DMS153 treated with DMSO at 0.1 percent for 48 hours (cell line): ENCODE measurements around the gene ANO4.
"Not testable (repeated sequence)": the region's sequence is repeated elsewhere in the genome, so short reads cannot be mapped to it uniquely, and the experiment has no call there.

Source experiments
- DNase-seq: peaks from one replicate; lab custom pipeline; 2025; ENCODE audit not compliant: unreplicated experiment; lab: John Stamatoyannopoulos, UW

ANO4 gene

DNA sequence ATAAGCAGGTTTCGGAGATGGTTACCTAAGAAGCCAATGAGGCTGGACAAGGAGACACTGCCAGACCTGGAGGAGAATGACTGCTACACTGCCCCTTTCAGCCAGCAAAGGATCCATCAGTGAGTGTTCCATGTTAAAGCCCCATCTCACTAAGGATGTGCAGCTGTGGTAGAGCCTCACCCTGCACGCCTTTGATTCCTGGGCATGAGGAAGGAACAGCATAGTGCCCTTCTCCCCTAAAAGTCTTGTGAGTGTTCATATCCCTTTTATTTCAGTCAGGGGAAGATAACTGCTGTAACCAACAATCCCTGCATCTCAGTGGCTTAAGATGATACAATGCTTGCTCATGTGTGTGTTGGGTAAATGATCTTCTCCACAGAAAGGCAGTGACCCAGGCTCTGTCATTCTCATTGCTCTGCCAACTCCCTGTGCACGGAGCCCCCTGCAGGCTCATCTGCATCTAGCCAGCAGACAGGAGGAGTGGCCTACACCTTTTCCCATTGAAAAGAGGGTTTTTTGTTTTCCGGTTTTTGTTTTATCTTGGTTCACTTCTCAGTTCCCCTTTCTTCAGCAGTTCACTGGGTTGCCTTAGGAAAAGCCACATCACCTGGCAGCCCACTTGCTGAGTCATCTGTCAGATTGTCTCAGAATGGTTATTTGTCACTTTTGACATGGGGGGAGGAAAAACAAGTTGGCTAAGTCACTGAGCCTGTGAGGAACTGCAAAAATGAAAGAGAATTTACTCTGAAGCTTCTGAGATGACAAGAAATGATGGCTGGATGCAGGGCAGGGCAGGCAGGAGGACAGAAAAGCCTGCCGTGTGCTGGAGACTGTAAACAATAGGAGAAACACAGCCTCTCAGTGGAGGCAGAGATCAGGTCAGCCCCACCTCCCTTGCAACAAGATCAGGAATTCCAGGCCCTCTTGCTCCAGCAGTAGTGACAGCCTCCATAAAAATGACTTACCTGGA lies 193.3 kb downstream of the ANO4 start:
- DNase-seq = no peak

DNA sequence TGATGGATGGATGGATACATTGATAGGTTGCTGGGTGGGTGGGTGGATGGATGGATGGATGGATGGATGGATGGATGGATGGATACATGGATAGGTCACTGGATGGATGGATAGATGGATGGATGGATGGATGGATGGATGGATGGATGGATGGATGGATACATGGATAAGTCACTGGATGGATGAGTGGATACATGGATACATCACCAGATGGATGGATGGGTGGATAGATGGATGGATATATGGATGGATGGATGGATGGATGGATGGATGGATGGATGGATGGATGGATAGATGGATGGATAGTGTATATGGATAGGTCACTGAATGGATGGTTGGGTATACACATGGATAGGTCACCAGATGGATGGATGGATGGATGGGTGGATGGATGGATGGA lies 194.9 kb downstream of the ANO4 start:
- DNase-seq = not testable (repeated sequence)

DNA sequence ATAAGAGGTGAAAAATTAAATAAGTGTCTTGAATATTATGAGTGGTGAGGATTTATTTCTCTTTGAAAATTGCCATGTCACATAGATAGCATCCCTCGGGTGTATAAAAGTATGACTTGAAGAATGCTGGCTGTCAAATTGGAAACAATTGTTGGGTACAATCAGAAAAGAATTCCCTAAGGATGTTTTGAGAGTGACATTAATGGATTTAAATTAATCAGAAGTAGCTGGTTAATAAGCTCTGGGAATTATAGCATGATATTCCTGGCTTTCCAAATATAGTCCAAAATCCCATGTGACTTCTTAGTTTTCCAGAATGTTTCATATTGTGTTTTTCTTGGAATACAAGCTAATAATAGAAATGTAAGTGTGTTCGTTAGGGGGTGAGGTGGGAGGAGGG lies 196.5 kb downstream of the ANO4 start:
- DNase-seq = no peak

DNA sequence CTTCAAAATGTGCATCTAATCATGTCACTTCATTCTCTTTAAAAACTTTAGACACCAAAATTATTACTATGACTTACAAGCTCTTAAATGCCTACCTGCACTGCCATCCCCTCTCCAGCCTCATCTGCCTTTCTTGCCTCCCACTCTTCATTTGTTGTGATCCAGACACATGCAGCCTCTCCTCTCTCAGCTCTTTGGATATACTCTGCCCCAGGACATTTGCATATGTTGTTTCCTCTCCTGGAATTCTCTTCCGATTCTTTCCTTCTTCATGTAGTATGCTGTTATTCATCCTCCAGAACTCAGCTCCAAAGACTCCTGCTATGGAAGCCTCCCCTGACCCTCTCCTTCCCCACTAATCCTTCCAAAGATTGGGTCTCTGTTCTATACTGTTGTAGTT lies 197.6 kb downstream of the ANO4 start:
- no peak for DNase-seq

DNA sequence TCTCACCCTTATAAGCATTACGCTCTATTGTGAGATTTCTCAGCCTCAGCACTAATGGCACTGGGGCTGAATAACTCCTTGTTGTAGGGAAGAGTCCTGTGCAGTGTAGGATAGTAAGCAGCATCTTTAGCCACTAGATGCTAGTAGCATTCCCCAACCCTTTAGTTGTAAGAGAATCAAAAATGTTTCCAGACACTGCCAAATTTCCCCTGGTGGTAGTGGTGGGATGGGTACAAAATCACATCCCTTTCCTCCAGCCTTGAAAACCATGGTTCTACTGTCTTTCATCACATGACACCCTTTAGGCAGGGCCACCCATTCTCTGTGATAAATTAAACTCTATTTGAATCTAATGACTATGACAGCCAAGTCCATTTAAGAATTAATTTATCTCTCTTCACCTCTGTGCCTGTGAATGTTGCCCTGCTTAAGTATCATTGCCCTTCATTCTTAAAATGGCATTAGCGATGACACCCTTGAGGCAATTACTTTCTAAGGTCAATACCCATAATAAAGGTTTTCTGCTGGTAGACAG lies 199.4 kb downstream of the ANO4 start:
- no peak for DNase-seq

DNA sequence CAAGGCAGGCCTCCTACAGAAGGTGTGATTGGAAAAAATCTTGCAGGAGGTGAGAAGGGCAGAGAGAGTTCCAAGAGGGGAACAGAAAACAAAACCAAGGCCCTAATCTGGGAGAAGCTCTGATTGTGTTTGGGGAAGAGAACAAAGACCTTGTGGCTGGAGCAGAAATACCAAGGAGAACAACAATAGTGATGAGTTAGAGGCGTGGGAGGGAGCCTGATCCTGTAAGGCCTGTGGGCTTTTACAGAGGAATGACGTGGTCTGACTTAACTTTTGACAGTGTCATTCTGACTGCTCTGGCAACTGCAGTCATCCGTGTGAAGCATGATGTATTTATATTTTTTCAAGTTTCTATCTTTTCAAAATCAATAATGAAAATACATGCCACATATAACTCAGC lies 200.6 kb downstream of the ANO4 start:
- no peak for DNase-seq

DNA sequence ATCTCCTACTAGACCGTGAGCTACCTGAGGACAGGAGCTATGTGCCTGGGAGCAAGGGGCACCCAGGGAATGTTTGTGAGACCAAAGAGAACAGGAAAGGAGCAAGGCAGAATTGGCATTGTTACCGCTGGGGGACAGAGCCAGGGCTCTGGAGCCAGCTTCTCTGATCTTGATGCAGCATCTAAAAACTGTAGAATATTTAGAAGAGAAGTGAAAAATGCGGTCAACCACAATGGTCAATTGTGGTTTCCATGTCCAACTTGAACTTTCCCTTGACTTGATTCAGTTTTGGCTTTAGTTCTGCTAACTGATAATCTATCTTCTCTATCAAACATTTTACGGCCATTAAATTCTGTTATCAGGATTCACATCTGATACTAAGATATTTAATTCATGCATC lies 201.2 kb downstream of the ANO4 start:
- no peak for DNase-seq

DNA sequence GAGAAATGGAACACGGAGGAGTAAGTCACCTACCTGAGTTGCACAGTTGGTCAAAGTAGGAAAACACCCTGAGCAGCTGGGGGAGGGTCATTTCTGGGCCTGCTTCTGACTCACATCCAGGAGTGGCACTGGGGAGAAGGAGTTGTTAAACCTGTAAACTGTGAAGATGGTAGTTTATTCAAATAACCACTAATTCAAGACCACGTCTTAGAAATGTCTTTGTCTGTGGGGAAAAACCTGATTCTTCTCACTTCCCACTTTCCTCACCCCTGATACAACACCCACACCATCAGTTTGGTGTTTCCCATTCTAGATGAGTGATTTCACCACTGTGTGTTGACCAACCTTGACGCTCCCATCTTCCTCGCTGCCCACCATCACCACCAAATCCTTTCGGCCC lies 207.1 kb downstream of the ANO4 start:
- no peak for DNase-seq

DNA sequence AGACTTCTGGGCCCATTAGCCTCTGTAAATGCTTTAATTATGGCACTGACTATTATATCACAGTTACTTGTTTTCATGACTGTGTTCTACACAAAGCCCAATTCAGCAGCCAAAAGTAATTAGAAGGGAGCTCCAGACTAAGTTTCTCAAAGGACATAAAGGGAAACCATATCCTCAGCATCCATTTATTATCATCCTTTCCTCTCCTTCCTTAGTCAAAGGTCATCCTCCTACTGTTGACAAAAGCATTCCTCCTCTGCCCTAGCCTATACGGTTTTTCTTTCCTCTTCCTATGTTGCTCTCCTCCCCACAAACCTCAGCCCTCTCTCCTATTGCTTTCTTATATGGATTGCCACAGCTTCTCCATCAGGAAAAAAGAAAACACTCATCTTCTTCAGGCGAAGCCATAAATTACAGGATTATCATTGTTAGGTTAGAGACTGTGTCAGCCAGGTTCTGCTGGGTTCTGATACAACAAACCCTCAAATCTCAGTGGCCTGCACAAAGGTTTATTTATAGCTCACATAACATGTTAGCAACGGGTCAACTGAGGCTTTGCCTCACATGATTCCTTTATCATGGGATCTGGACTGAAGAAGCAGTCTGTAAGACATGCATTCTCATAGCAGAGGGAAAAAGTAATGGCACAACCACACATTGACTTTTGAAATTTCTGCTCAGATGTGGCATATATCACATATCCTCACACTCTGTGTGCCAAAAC lies 208.3 kb downstream of the ANO4 start:
- DNase-seq = no peak

DNA sequence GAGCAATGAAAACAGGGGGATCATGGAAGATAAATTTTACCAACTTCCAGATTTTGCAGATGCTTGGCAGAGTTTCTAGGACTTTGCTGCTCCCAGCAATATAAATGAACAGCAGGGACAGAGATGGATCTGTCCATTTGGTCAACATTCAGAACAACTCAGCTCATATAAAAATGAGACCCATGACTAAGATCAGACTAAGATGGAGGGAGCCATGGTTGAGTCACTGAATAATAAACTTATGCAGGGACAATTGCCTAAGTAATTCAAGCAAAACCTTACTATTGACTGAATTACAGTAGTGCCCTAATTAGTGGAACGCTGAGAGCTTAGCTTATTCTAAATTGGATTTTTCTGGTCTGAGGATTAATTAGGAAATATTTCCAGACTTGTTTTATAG lies 210.3 kb downstream of the ANO4 start:
- DNase-seq = no peak

DNA sequence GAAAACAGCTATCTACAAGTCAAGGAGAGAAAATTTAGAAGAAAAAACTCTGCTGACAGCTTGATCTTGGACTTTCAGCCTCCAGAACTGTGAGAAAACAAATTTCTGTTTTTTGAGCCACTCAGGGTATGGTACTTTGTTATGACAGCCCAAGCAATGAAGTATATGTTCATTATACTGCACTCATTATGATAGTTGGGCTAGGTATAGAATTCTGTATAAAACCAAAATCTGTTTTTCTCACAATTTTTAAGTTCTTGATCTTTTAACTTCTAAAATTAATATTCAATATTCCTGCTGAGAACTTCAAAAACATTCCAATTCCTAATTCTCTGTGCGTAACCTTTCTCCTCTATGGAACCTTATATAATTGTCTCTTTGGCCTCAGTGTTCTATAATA lies 214.7 kb downstream of the ANO4 start:
- DNase-seq = no peak

DNA sequence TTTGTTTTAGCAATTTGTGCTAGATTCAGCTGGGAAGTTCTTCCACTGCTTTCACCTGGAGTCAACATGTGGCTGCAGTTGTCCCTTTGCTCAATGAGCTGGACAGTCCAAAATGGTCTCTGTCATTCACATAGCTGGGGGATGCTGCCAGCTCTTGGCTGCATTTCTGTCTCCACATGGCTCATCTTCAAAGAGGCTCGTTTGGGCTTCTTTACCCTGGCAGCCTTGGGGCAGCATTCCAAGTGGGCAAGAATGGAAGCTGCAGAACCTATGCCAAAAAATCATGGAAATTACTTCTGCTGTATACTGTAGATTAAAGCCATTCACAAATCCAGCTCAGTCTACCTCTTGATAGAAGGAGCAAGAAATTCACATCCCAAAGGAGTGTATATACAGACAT lies 216.3 kb downstream of the ANO4 start:
- DNase-seq = no peak

DNA sequence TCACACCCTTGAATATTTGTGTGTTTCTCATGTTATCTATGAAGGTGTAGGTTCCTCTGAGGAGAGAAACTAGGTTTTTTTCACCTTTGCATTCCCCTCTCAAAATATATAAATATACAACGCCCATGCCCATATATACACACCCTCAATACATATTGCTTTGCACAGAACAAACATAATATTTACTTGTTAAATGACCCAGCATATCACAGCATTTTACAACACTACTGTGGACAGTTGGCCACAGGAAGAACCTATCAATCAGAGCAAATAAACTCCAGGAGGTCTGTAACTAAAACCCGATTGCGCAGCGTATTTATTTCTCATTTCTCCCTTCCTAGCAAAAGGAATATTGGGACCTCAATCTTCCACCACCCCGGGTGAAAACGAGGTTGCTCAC lies 219.4 kb downstream of the ANO4 start:
- DNase-seq = no peak

DNA sequence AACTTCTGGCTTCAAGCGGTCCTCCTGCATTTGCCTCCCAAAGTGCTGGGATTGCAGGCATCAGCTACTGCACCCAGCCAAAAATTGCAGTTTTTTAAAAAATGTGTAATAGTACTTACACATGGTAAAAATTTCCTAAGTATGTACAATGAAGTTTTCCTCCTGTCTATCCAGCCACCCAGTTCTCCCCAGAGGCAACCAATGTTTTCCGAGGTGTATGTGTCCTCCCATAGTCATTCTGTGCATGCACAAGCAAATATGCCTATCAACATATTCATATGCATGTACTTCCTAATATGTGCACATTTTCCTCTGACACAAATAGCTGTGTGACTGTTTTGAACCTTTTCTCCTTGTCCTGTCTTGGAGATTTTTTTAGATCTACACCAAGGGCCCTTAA lies 220.5 kb downstream of the ANO4 start:
- no peak for DNase-seq

DNA sequence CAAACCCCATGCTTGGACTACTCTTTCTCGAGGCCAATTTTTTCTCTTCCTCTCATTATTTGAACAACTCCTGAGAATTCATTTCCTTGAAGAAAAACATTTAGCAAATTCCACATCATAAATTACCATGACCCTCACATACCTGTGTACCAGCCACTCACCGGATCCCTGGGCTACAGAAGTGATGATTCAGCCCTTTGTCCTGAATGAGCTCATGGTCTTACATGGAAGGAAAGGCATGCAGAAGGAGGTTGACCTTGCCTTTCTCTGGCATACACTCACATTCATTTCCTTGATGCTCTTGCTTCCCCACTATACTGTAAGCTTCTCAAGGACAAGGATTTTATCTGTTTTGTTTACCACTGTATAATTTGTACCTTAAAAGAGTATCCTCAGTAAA lies 224.0 kb downstream of the ANO4 start:
- no peak for DNase-seq

DNA sequence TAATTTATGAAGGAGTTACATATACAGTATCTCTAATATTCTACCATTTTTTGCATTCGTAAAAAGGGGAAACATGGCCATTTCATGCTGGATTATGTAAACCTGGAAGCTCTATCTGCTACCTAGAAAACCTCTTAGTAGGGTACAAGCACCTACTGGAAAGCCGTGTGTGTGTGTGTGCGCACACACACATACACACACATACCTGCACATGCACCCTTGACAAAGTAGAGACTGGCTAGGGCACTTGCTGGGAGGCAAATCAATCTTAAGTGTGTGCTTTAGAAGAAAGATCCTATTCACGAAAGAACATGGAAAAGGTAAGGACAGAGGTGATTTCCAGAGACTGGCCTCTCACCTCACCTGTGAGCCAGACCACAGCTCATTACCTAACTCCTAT lies 224.6 kb downstream of the ANO4 start:
- DNase-seq = no peak

DNA sequence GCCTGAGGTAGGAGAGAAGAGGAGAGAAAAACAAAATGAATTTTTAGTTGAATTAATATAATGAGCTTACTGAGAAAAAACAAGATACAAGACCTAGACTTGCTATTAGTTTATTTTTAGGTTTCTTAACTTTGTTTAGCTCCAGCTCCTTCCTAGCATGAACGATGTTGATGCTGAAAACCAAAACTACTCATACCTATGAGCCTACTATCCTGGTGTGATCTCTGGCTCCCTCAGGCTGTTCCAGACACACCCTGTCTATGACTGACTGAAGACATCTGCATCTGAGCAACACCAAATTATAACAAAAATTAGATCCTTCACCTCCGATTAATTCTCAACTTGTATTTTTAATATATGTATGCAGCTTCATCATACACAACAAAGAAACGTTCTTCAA lies 225.1 kb downstream of the ANO4 start:
- DNase-seq = no peak

DNA sequence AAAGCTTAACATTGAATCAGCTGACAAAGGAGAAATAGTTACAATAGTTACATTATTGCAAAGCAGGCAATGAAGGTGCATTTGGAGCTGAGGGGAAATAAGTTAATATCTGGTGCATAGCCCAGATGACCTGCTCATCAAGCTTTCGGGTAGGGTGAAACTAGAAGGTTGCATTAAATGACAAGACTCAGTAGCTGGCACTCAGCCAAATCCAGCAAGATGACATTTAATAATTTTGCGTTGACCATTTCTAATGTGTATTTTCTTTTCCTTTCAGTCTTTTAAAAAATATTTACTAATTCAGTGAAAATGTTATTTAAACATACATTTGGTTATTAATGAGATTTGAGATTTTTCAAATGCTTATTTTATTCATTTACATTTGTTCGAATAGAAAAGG lies 226.9 kb downstream of the ANO4 start:
- DNase-seq = no peak

DNA sequence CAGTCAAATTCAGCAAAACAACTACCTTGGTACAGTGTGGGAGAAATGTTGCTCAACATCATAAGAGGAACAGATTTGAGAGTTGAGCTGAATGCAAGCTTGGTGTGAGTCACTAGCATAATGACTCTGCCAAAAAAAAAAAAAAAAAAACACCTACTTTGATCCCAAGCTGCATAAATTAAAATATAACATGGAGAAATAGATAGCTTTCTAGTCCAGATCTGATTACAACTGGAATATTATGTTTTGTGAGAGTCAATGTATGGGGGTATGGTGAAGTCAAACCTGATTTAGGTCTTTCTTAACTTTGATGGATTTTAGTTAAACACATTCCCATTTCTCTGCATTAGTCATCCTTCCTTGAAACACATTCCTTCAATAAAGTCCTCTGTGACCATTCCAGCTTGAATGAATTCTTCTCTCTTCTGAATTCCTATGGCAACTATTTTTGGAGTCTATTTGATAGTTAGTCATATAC lies 227.4 kb downstream of the ANO4 start:
- no peak for DNase-seq

DNA sequence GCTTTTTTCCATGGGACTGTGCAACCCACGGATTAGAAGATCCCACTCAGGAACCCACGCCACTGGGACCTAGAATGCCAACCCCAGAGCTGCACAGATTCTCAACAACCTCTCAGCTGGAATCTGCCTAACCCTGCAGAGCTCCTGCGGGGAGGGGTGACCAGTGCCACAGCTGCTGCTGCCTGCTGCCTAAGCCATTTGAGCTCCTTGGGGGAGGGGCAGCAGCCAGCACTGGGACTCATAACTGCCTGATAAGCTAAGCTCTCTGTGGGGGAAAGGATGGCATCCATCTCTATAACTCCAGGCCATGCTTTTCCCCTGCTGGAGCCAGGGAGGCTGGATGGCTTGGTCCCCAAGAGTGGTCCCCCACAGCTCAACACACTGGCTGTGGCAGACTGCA lies 232.6 kb downstream of the ANO4 start:
- DNase-seq = no peak

DNA sequence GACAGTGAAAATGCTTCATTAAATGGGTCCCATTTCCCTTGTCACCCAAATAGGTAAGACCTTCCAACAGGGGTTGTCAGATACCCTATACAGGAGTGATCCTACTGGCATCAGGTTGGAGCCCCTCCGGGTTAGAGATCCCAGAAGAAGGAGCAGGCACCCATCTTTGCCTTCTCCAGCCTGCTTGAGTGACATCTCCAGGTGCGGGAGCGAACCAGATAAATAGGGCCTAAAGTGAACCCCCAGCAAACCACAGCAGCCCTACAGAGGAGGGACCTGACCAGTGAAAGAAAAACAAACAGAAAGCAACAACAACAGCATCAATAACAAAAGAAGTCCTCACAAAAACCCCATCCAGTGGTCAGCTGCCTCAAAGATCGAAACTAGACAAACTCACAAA lies 233.2 kb downstream of the ANO4 start:
- DNase-seq = no peak

DNA sequence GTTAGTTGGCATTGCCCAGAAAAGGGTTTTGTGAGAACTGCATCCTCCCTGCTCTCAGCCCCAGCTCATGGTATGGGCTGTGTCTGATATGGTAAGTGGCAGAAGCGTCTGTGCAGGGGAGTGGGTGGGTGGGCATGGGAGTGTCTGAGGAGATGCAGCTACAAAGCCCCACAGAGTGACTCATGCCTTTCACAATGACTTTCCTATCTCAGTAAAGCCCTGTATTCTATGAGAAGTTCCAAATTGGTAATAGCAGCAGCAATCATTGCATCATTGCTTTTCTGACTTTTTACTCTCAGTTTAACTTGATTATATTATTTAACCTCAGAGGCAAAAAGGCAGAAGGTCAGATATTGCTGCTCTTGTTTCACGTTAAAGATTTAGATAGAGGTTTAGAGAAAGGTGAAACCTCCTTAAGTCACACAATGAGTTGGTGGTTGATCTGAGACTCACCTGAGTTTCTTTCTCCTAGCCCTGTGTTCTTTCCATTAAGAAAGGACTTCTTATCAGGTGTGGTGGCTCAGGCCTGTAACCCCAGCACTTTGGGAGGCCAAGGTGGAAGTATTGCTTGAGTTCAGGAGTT lies 243.8 kb downstream of the ANO4 start:
- no peak for DNase-seq
